ENCODE measurements around the gene ATP1B3.

DNA sequence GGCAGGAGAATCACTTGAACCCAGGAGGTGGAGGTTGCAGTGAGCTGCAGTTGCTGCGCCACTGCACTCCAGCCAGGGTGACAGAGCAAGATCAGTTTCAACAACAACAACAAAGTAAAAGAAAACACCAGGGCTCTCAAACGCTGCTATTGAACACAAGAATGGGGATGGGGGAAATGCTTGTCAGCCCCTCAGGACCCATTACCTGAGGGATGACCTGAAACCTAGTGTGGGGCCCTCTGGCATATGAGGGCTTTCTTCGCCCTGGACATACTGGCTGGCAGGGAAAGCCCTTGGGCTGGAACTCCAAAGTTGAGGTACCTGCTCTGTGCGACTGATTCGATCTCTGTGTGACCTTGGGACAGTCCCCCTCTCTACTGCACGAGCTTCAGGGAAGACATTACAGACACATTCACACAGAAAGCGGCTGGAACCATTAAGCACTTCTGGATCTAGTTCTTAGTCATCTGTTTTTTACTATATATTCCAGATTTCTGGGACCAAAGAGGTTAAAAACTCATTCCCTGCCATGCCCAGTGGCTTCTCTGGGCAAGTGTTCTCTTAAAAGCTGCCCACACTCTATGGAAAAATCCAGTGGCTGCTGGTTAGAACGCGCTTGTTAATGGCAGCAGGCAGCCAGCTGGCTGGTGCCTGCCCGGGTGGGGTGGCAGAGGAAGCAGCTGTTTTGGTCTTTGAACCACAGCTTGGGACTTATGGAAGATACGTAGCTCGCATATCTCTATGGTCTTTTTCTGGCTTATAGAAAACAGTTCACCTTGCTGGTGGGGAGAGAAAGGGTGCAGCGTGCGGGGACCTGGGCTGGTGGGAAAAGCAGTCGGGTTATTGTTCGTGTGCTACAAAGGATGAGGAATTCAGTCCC is 57.2 kb downstream of the ATP1B3 start:
- TF ChIP-seq CHD2 (IDR thresholded peaks at IDR 0.05; ENCODE audit: low read depth, low read length) (no peak), GATAD2B (IDR thresholded peaks at IDR 0.05; ENCODE audit: borderline replicate concordance) (no peak)
